GM23338 (cell line): ENCODE results near the gene MAD1L1. TPM values are rescaled to one million over a fixed set of nuclear protein-coding genes. Genes with fewer than 3 reads are reported as not detected.

Experiments used
- ATAC-seq: fragments of 200-7000 bp; cut with Tn5 transposase; 3 replicates; pipeline ENCODE4 v1.9.1; 2020
- DNase-seq: peaks from one replicate; pipeline ENCODE4 v3.0.0-alpha.2; 2015; ENCODE audit warnings: low spot score
- H2AFZ ChIP-seq: fragments of 200-600 bp; sonication (generic); 2 replicates; pipeline ENCODE4 v1.8.0; 2016; ENCODE audit warnings: antibody characterized with exemption, mild to moderate bottlenecking, moderate library complexity
- H3F3A ChIP-seq: fragments of 200-600 bp; sonication (generic); replicated peaks from 2 replicates; pipeline ENCODE4 v1.8.0; 2017; ENCODE audit warnings: antibody characterized with exemption, mixed run types, low read depth
- H3K27ac ChIP-seq: fragments of 200-600 bp; sonication (generic); 2 replicates; pipeline ENCODE4 v1.6.1; 2016; ENCODE audit warnings: low read depth
- H3K27me3 ChIP-seq: fragments of 200-600 bp; sonication (generic); 2 replicates; pipeline ENCODE4 v1.8.0; 2016; ENCODE audit warnings: mild to moderate bottlenecking, mixed run types, moderate library complexity; ENCODE audit not compliant: insufficient read depth
- H3K36me3 ChIP-seq: fragments of 200-600 bp; sonication (generic); 2 replicates; pipeline ENCODE4 v1.8.0; 2016; ENCODE audit warnings: mild to moderate bottlenecking; ENCODE audit not compliant: insufficient read depth
- H3K4me1 ChIP-seq: fragments of 200-600 bp; sonication (generic); 2 replicates; pipeline ENCODE4 v1.8.0; 2016; ENCODE audit warnings: mild to moderate bottlenecking, moderate library complexity; ENCODE audit not compliant: insufficient read depth
- H3K4me2 ChIP-seq: fragments of 200-600 bp; sonication (generic); 2 replicates; pipeline ENCODE4 v1.7.1; 2017; ENCODE audit warnings: mixed run types
- H3K4me3 ChIP-seq: fragments of 200-600 bp; sonication (generic); 2 replicates; pipeline ENCODE4 v1.6.1; 2016; ENCODE audit warnings: mixed run types
- H3K79me2 ChIP-seq: fragments of 200-600 bp; sonication (generic); replicated peaks from 2 replicates; pipeline ENCODE4 v1.8.0; 2017; ENCODE audit warnings: mild to moderate bottlenecking; ENCODE audit not compliant: insufficient read depth
- H3K9me2 ChIP-seq: fragments of 200-600 bp; sonication (generic); 2 replicates; pipeline ENCODE4 v1.8.0; 2017; ENCODE audit not compliant: insufficient read depth
- H4K20me1 ChIP-seq: fragments of 200-600 bp; sonication (generic); replicated peaks from 2 replicates; pipeline ENCODE4 v1.8.0; 2017; ENCODE audit warnings: mild to moderate bottlenecking; ENCODE audit not compliant: insufficient read depth
- H3K27ac Mint-ChIP-seq: 2 replicates; pipeline ENCODE4 v1.8.0; 2020; ENCODE audit warnings: inconsistent platforms, mild to moderate bottlenecking, moderate library complexity, mixed read lengths
- H3K27me3 Mint-ChIP-seq: 3 replicates; pipeline ENCODE4 v1.8.0; 2022; ENCODE audit warnings: low read depth, mild to moderate bottlenecking, moderate library complexity, mixed read lengths, inconsistent platforms; ENCODE audit not compliant: insufficient read depth, poor library complexity
- H3K36me3 Mint-ChIP-seq: 3 replicates; pipeline ENCODE4 v1.8.0; 2021; ENCODE audit warnings: low read depth, mild to moderate bottlenecking, inconsistent platforms, moderate library complexity, mixed read lengths
- H3K4me1 Mint-ChIP-seq: 3 replicates; pipeline ENCODE4 v1.8.0; 2020; ENCODE audit warnings: mild to moderate bottlenecking, inconsistent platforms, mixed read lengths
- H3K4me3 Mint-ChIP-seq: 3 replicates; pipeline ENCODE4 v1.8.0; 2021; ENCODE audit warnings: moderate library complexity, mild to moderate bottlenecking, inconsistent platforms, mixed read lengths
- H3K9me3 Mint-ChIP-seq: 3 replicates; pipeline ENCODE4 v1.8.0; 2020; ENCODE audit warnings: moderate library complexity, mild to moderate bottlenecking, inconsistent platforms, mixed read lengths
- CTCF ChIP-seq, 2 experiments: fragments of 200-600 bp in 1 of 2; sonication (generic) in 1 of 2; conservative IDR thresholded peaks; 2 replicates each; pipeline versions ENCODE4 v1.5.1 to v1.6.1; 2016 to 2017; ENCODE audit warnings: antibody characterized with exemption in 2 of 2, low read depth in 2 of 2, mild to moderate bottlenecking in 2 of 2, moderate library complexity in 1 of 2
- ETS1 ChIP-seq: IDR thresholded peaks from 2 replicates; pipeline ENCODE4 v1.6.1; 2016; ENCODE audit warnings: antibody characterized with exemption
- EZH2phosphoT487 ChIP-seq: fragments of 200-600 bp; sonication (generic); IDR thresholded peaks from one replicate; pipeline ENCODE4 v1.8.1; 2018; ENCODE audit warnings: antibody characterized with exemption; ENCODE audit not compliant: unreplicated experiment
- NANOG ChIP-seq: IDR thresholded peaks from 2 replicates; pipeline ENCODE4 v1.6.1; 2016; ENCODE audit warnings: antibody characterized with exemption, borderline replicate concordance
- POLR2AphosphoS5 ChIP-seq: IDR thresholded peaks from 2 replicates; pipeline ENCODE4 v1.6.1; 2016; ENCODE audit warnings: antibody characterized with exemption, low read depth
- REST ChIP-seq: IDR thresholded peaks from one replicate; pipeline ENCODE4 v1.6.1; 2018; ENCODE audit warnings: antibody characterized with exemption; ENCODE audit not compliant: unreplicated experiment
- ZNF114 ChIP-seq: fragments of 250-450 bp; sonication (Bioruptor Pico); IDR thresholded peaks from 2 replicates; pipeline ENCODE4 v1.5.0; 2020; ENCODE audit warnings: mild to moderate bottlenecking, moderate library complexity
- polyA plus RNA-seq: library from polyadenylated mRNA; unstranded; fragments of >200 nt; fragmentation: Nextera tagmentation; extraction: Ambion mirVana; gene quantifications from 2 replicates; pipeline ENCODE4 v1.2.1, GENCODE V29; 2016
- total RNA-seq: library from RNA; depleted of rRNA; stranded (reverse); fragments of >200 nt; shearing (Covaris generic); gene quantifications from 2 replicates; pipeline ENCODE4 v1.2.3, GENCODE V29; 2014

Gene MAD1L1
- total and polyA plus RNA-seq, 2 experiments from 2014 or later = 40.3 to 59.3 TPM

- TF ChIP-seq REST (no peak), ZNF114 (no peak), CTCF (conservative IDR thresholded peaks at IDR 0.05; ENCODE audit: low read depth in 2 of 2) (no peak), POLR2AphosphoS5 (no peak), ETS1 (no peak)
Measured at GRCh38 chr7:1989049-1989860, 243.5 kb downstream of the MAD1L1 start (continued).

GRCh38 chr7:1988533-1988930 is 244.2 kb downstream of the MAD1L1 start:
- H4K20me1 ChIP-seq = no peaks in the 10 kb centered on the region

More at GRCh38 chr7:1988533-1988930, 244.2 kb downstream of the MAD1L1 start:
- no peak for TF ChIP-seq EZH2phosphoT487
- no peak for TF ChIP-seq NANOG
- H3K4me1 ChIP-seq = no peaks in the 10 kb centered on the region
- no peaks in the 10 kb centered on the region for H3K9me2 ChIP-seq
- H3K27ac Mint-ChIP-seq = no peak overlapping the region
- no peak overlapping the region for H3K4me2 ChIP-seq
- H3K4me3 ChIP-seq = no peak overlapping the region
- H3K27me3 ChIP-seq = no peaks in the 10 kb centered on the region
- H3K27ac ChIP-seq = no peak overlapping the region
- ATAC-seq (no peak), DNase-seq (no peak)
- H3K4me1 Mint-ChIP-seq = peaks cover 4% of the 10 kb centered on the region; the same call in 2 of the 3 replicates
- no peaks in the 10 kb centered on the region for H3F3A ChIP-seq
- H3K27me3 Mint-ChIP-seq = peaks cover 3% of the 10 kb centered on the region
- H2AFZ ChIP-seq = no peak overlapping the region
- no peak overlapping the region for H3K4me3 Mint-ChIP-seq
- no peaks in the 10 kb centered on the region for H3K36me3 Mint-ChIP-seq
- H3K36me3 ChIP-seq = no peaks in the 10 kb centered on the region
- 0 out of 2 replicates have a peak, but pooled peaks cover 4% of the 10 kb centered on the region for H3K79me2 ChIP-seq
- H3K9me3 Mint-ChIP-seq = no peaks in the 10 kb centered on the region
